ENCODE measurements around the gene MMP20.

GRCh38 chr11:102633385-102634026, 8.4 kb upstream of the MMP20 start:
- TF ChIP-seq CTCF (IDR thresholded peaks at IDR 0.05) (no peak), EP300 (IDR thresholded peaks at IDR 0.05; ENCODE audit: low read depth) (no peak), POLR2A (IDR thresholded peaks at IDR 0.05) (no peak), POLR2AphosphoS5 (IDR thresholded peaks at IDR 0.05) (no peak)
